ENCODE results near the gene TCF15.

The TCF15 gene

GRCh38 chr20:611047-611842 lies 1.1 kb upstream of the TCF15 start:
- no peak for TF ChIP-seq SIN3A (IDR thresholded peaks at IDR 0.05; ENCODE audit: borderline replicate concordance, insufficient read depth, low read length)
- no peak for TF ChIP-seq TAF1 (IDR thresholded peaks at IDR 0.05; ENCODE audit: borderline replicate concordance, insufficient read depth, low read length)
- no peak for TF ChIP-seq REST (IDR thresholded peaks at IDR 0.05; ENCODE audit: insufficient read depth in 1 of 2, low read depth in 2 of 2, low read length in 2 of 2)
- TF ChIP-seq POLR2AphosphoS5 (IDR thresholded peaks at IDR 0.05; ENCODE audit: low read depth, low read length): no peak
- no peak for TF ChIP-seq FOXP2 (optimal IDR thresholded peaks at IDR 0.05; ENCODE audit: borderline replicate concordance, extremely low read depth, extremely low read length, insufficient read depth)

GRCh38 chr20:609371-609964 lies 641 bp downstream of the TCF15 start:
- TF ChIP-seq TAF1 (IDR thresholded peaks at IDR 0.05; ENCODE audit: borderline replicate concordance, insufficient read depth, low read length) (no peak), FOXP2 (optimal IDR thresholded peaks at IDR 0.05; ENCODE audit: borderline replicate concordance, extremely low read depth, extremely low read length, insufficient read depth) (no peak), POLR2AphosphoS5 (IDR thresholded peaks at IDR 0.05; ENCODE audit: low read depth, low read length) (no peak), SIN3A (IDR thresholded peaks at IDR 0.05; ENCODE audit: borderline replicate concordance, insufficient read depth, low read length) (no peak), REST (IDR thresholded peaks at IDR 0.05; ENCODE audit: insufficient read depth in 1 of 2, low read depth in 2 of 2, low read length in 2 of 2) (no peak)

GRCh38 chr20:608970-609369 lies 1.1 kb downstream of the TCF15 start:
- TF ChIP-seq TAF1 (IDR thresholded peaks at IDR 0.05; ENCODE audit: borderline replicate concordance, insufficient read depth, low read length) (no peak), REST (IDR thresholded peaks at IDR 0.05; ENCODE audit: insufficient read depth in 1 of 2, low read depth in 2 of 2, low read length in 2 of 2) (no peak), POLR2AphosphoS5 (IDR thresholded peaks at IDR 0.05; ENCODE audit: low read depth, low read length) (no peak), FOXP2 (optimal IDR thresholded peaks at IDR 0.05; ENCODE audit: borderline replicate concordance, extremely low read depth, extremely low read length, insufficient read depth) (no peak), SIN3A (IDR thresholded peaks at IDR 0.05; ENCODE audit: borderline replicate concordance, insufficient read depth, low read length) (no peak)

GRCh38 chr20:607476-607875 lies 2.6 kb downstream of the TCF15 start:
- TF ChIP-seq TAF1 (IDR thresholded peaks at IDR 0.05; ENCODE audit: borderline replicate concordance, insufficient read depth, low read length): no peak
- TF ChIP-seq REST (IDR thresholded peaks at IDR 0.05; ENCODE audit: insufficient read depth in 1 of 2, low read depth in 2 of 2, low read length in 2 of 2): no peak
- TF ChIP-seq SIN3A (IDR thresholded peaks at IDR 0.05; ENCODE audit: borderline replicate concordance, insufficient read depth, low read length): no peak
- no peak for TF ChIP-seq POLR2AphosphoS5 (IDR thresholded peaks at IDR 0.05; ENCODE audit: low read depth, low read length)

Data from PFSK-1 (cell line).